8988T (cell line): ENCODE measurements around the gene C1orf74.

Experiments used
- DNase-seq: peaks from one replicate; pipeline ENCODE4 v3.0.0; 2011

Gene C1orf74

GRCh38 chr1:209769171-209769904 is 15.0 kb downstream of the C1orf74 start:
- no peak for DNase-seq

GRCh38 chr1:209768354-209768774 is 16.0 kb downstream of the C1orf74 start:
- DNase-seq = no peak

GRCh38 chr1:209767706-209768105 is 16.7 kb downstream of the C1orf74 start:
- no peak for DNase-seq

- no peak for DNase-seq
Observed at GRCh38 chr1:209767096-209767495, 17.3 kb downstream of the C1orf74 start.

GRCh38 chr1:209766051-209766450 is 18.3 kb downstream of the C1orf74 start:
- DNase-seq = no peak

GRCh38 chr1:209761011-209761635 is 23.2 kb downstream of the C1orf74 start:
- DNase-seq = no peak

- no peak for DNase-seq
Observed at GRCh38 chr1:209759829-209760359, 24.5 kb downstream of the C1orf74 start.

- no peak for DNase-seq
Observed at GRCh38 chr1:209758400-209758799, 26.0 kb downstream of the C1orf74 start.

- no peak for DNase-seq
Observed at GRCh38 chr1:209756615-209757445, 27.5 kb downstream of the C1orf74 start.

- DNase-seq = no peak
Observed at GRCh38 chr1:209755926-209756614, 28.3 kb downstream of the C1orf74 start, which contains the start of gene TRAF3IP3. TSS of gene TRAF3IP3 (plus strand) at chr1:209756053. CDS start at chr1:209760040, 3,987 bp downstream.

- DNase-seq = no peak
Observed at GRCh38 chr1:209755256-209755655, 29.1 kb downstream of the C1orf74 start.

GRCh38 chr1:209752890-209753289 is 31.5 kb downstream of the C1orf74 start:
- no peak for DNase-seq

- no peak for DNase-seq
Observed at GRCh38 chr1:209751627-209752231, 32.6 kb downstream of the C1orf74 start.

GRCh38 chr1:209749670-209750323 is 34.6 kb downstream of the C1orf74 start:
- no peak for DNase-seq

- DNase-seq = no peak
Observed at GRCh38 chr1:209749205-209749604, 35.2 kb downstream of the C1orf74 start.

GRCh38 chr1:209748620-209749019 is 35.7 kb downstream of the C1orf74 start:
- no peak for DNase-seq

- peak; percentile 80 for DNase-seq
Observed at GRCh38 chr1:209747580-209748262, 36.6 kb downstream of the C1orf74 start.

GRCh38 chr1:209746451-209747165 is 37.8 kb downstream of the C1orf74 start:
- no peak for DNase-seq

- DNase-seq = no peak
Observed at GRCh38 chr1:209743145-209743482, 41.2 kb downstream of the C1orf74 start.

- DNase-seq = no peak
Observed at GRCh38 chr1:209742409-209743144, 41.8 kb downstream of the C1orf74 start.
